Measurements from ENCODE around the gene CDKN1B. TPM values are rescaled to one million over a fixed set of nuclear protein-coding genes. Genes with fewer than 3 reads are reported as not detected.

CDKN1B gene
- total RNA-seq, 1 donor from 2014 or later = 84.2 TPM

DNA sequence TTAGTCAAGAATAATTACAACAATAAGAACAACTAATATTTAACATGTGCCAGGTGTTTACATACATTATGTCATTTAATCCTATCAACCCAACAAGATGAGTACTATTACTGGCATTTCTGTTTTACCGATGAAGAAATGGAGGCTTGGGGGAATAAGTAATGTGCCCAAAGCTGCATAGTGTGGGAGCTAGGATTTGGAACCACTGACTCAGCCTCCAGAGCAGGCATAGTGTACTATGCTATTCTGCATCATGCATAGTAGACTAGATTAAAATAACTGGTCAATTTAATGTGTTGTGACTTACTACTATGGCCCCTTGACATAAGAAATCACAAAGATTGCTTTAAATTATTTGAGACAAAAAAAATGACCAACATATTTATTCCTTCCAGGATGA lies 30.7 kb upstream of the CDKN1B start:
- Histone ChIP-seq H3K4me1 (peaks cover 54% of the 10 kb centered on the region), H3K27ac (peak overlapping the region; percentile 95), H3K9me3 (ENCODE audit: low read depth) (no peaks in the 10 kb centered on the region), H3K4me3 (peak overlapping the region; percentile 87), H2AFZ (replicated peaks) (no peak overlapping the region), H3K9ac (no peak overlapping the region), H4K20me1 (ENCODE audit: low read depth) (peaks cover 11% of the 10 kb centered on the region), H3K36me3 (no peaks in the 10 kb centered on the region), H3K79me2 (ENCODE audit: low read depth) (peaks cover 29% of the 10 kb centered on the region), H3K27me3 (no peaks in the 10 kb centered on the region), H3F3A (ENCODE audit: low read depth) (peaks cover 55% of the 10 kb centered on the region), H3K4me2 (peak overlapping the region; percentile 90)
- no peak for DNase-seq (ENCODE audit: low spot score)
- Mint-ChIP-seq H3K27ac (peak overlapping the region; percentile 85), H3K4me3 (no peak overlapping the region), H3K9me3 (no peaks in the 10 kb centered on the region), H3K4me1 (peaks cover 57% of the 10 kb centered on the region), H3K36me3 (no peaks in the 10 kb centered on the region), H3K27me3 (ENCODE audit: insufficient read depth, low read depth) (peaks cover 6% of the 10 kb centered on the region)
- TF ChIP-seq EZH2 (IDR thresholded peaks at IDR 0.05) (no peak), EZH2phosphoT487 (IDR thresholded peaks at IDR 0.05) (no peak)
- TF ChIP-seq, protein P1, sequence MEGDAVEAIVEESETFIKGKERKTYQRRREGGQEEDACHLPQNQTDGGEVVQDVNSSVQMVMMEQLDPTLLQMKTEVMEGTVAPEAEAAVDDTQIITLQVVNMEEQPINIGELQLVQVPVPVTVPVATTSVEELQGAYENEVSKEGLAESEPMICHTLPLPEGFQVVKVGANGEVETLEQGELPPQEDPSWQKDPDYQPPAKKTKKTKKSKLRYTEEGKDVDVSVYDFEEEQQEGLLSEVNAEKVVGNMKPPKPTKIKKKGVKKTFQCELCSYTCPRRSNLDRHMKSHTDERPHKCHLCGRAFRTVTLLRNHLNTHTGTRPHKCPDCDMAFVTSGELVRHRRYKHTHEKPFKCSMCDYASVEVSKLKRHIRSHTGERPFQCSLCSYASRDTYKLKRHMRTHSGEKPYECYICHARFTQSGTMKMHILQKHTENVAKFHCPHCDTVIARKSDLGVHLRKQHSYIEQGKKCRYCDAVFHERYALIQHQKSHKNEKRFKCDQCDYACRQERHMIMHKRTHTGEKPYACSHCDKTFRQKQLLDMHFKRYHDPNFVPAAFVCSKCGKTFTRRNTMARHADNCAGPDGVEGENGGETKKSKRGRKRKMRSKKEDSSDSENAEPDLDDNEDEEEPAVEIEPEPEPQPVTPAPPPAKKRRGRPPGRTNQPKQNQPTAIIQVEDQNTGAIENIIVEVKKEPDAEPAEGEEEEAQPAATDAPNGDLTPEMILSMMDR (IDR thresholded peaks at IDR 0.05) = no peak

DNA sequence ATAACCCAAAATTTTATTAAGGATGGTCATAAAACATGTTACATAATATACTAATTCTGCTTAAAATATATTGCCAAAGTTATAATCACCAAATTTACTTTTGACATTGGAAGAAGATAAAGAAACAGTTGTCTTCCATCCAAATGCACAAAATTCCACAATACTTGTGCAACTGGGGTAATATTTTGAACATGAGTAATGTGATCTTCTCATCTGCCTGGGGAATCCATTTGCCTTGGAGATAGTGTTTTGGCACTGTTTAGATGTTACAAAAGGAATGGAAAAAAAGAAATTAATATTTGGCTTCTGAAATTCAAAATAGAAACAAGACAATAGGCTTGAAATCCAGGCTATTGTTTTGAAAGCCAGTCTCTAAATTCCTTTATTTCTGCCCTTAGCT lies 30.2 kb upstream of the CDKN1B start:
- no peak for DNase-seq (ENCODE audit: low spot score)
- peaks cover 53% of the 10 kb centered on the region for H3F3A ChIP-seq (ENCODE audit: low read depth)
- peak overlapping the region; percentile 6 for H3K4me3 ChIP-seq
- H3K4me1 ChIP-seq = peaks cover 49% of the 10 kb centered on the region
- no peaks in the 10 kb centered on the region for H3K27me3 ChIP-seq
- Mint-ChIP-seq H3K27me3 (ENCODE audit: insufficient read depth, low read depth) (peaks cover 6% of the 10 kb centered on the region), H3K9me3 (no peaks in the 10 kb centered on the region), H3K36me3 (no peaks in the 10 kb centered on the region), H3K27ac (no peak overlapping the region), H3K4me3 (no peak overlapping the region), H3K4me1 (peaks cover 52% of the 10 kb centered on the region)
- H3K79me2 ChIP-seq (ENCODE audit: low read depth) = peaks cover 24% of the 10 kb centered on the region
- H3K27ac ChIP-seq = peak overlapping the region; percentile 95
- H3K36me3 ChIP-seq = no peaks in the 10 kb centered on the region
- no peak overlapping the region for H3K9ac ChIP-seq
- TF ChIP-seq, protein P1 (IDR thresholded peaks at IDR 0.05) = no peak
- no peak for TF ChIP-seq EZH2 (IDR thresholded peaks at IDR 0.05)
- H4K20me1 ChIP-seq (ENCODE audit: low read depth) = peaks cover 8% of the 10 kb centered on the region
- H3K4me2 ChIP-seq = peak overlapping the region; percentile 90
- H2AFZ ChIP-seq (replicated peaks) = peak overlapping the region; percentile 28
- H3K9me3 ChIP-seq (ENCODE audit: low read depth) = no peaks in the 10 kb centered on the region

DNA sequence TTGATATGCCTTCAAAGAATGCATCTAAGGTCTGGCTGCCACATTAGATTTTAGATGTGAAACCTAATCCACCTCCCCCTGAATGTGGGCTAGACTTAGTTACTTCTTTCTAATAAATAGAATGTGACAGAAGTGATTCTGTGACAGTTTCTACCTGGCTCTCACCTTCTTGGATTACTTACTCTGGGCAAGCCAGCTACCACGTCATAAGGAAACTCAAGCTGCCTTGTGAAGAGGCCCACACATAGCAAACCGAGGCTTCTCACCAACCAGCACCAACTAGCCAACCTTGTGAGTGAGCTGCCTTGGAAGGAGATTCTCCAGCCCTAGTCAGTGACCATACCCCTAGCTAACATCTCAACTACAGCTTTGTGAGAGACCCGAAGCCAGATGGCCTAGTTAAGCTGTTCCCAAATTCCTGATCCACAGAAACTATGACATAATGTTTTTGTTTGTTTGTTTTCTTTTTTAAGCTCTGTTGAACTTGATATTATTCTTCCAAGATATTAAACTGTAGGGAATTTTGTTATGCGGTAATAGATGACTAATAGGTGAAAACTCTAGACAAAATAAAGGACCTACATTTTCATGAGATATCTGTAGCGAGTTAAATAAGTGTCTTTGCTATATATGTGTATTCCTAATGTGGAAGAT lies 27.4 kb upstream of the CDKN1B start:
- Histone ChIP-seq H3K79me2 (ENCODE audit: low read depth) (no peaks in the 10 kb centered on the region), H3K27me3 (no peaks in the 10 kb centered on the region)

More for the DNA sequence above, 27.4 kb upstream of the CDKN1B start:
- no peaks in the 10 kb centered on the region for H4K20me1 ChIP-seq (ENCODE audit: low read depth)
- H3K27ac ChIP-seq = no peak overlapping the region
- no peak for DNase-seq (ENCODE audit: low spot score)
- peaks cover 31% of the 10 kb centered on the region for H3F3A ChIP-seq (ENCODE audit: low read depth)
- H3K4me2 ChIP-seq = no peak overlapping the region
- no peak overlapping the region for H2AFZ ChIP-seq (replicated peaks)
- H3K36me3 Mint-ChIP-seq = no peaks in the 10 kb centered on the region
- H3K4me1 Mint-ChIP-seq = peaks cover 29% of the 10 kb centered on the region
- no peak overlapping the region for H3K9ac ChIP-seq
- H3K27me3 Mint-ChIP-seq (ENCODE audit: insufficient read depth, low read depth) = peaks cover 3% of the 10 kb centered on the region
- no peak for TF ChIP-seq EZH2 (IDR thresholded peaks at IDR 0.05)
- TF ChIP-seq EZH2phosphoT487 (IDR thresholded peaks at IDR 0.05) = no peak
- TF ChIP-seq, protein P1 (IDR thresholded peaks at IDR 0.05) = no peak
- H3K9me3 ChIP-seq (ENCODE audit: low read depth) = no peaks in the 10 kb centered on the region
- H3K4me1 ChIP-seq = peaks cover 47% of the 10 kb centered on the region
- no peaks in the 10 kb centered on the region for H3K9me3 Mint-ChIP-seq
- H3K27ac Mint-ChIP-seq = no peak overlapping the region
- H3K36me3 ChIP-seq = no peaks in the 10 kb centered on the region
- H3K4me3 Mint-ChIP-seq = no peak overlapping the region
- H3K4me3 ChIP-seq = no peak overlapping the region
